Spleen (tissue), 11 donors: ENCODE measurements around the gene CDC42EP3. TPM values are rescaled to one million over a fixed set of nuclear protein-coding genes. Genes with fewer than 3 reads are reported as not detected.

Source experiments
- DNase-seq: peaks from one replicate; pipeline ENCODE4 v3.0.0-alpha.2; 2020
- H3K27ac ChIP-seq, 8 donors: fragments of 200-600 bp; sonication (generic) in 7 of 8; 1 replicate in 4 of 8; 2 replicates in 4 of 8; pipeline versions ENCODE4 v1.5.0 to v1.8.0; 2016 to 2021; ENCODE audit warnings: inconsistent platforms in 4 of 8, mild to moderate bottlenecking in 4 of 8, moderate library complexity in 1 of 8
- H3K27me3 ChIP-seq, 7 donors: fragments of 200-600 bp; sonication (generic) in 6 of 7; replicated peaks in 1 of 7; 1 replicate in 4 of 7; 2 replicates in 3 of 7; pipeline versions ENCODE4 v1.5.0 to v1.8.0; 2016 to 2021; ENCODE audit warnings: inconsistent platforms in 3 of 7, mild to moderate bottlenecking in 1 of 7
- H3K36me3 ChIP-seq, 6 donors: fragments of 200-600 bp; sonication (generic) in 5 of 6; 1 replicate in 4 of 6; 2 replicates in 2 of 6; pipeline versions ENCODE4 v1.5.0 to v1.8.0; 2016 to 2021; ENCODE audit warnings: inconsistent platforms in 2 of 6
- H3K4me1 ChIP-seq, 6 donors: fragments of 200-600 bp; sonication (generic) in 5 of 6; 1 replicate in 3 of 6; 2 replicates in 3 of 6; pipeline versions ENCODE4 v1.5.0 to v1.8.0; 2016 to 2021; ENCODE audit warnings: inconsistent platforms in 3 of 6
- H3K4me3 ChIP-seq, 8 donors: fragments of 200-600 bp; sonication (generic) in 7 of 8; 1 replicate in 4 of 8; 2 replicates in 4 of 8; pipeline versions ENCODE4 v1.5.0 to v1.8.0; 2016 to 2021; ENCODE audit warnings: inconsistent platforms in 4 of 8, mild to moderate bottlenecking in 4 of 8, moderate library complexity in 2 of 8
- H3K9me3 ChIP-seq, 8 donors: fragments of 200-600 bp; sonication (generic) in 7 of 8; 1 replicate in 4 of 8; 2 replicates in 4 of 8; pipeline versions ENCODE4 v1.5.0 to v1.8.0; 2016 to 2021; ENCODE audit warnings: inconsistent platforms in 4 of 8
- CTCF ChIP-seq, 11 experiments: fragments of 200-600 bp in 7 of 11; fragments of 450-650 bp in 4 of 11; sonication (generic) in 4 of 11; IDR thresholded peaks in 8 of 11; conservative IDR thresholded peaks in 3 of 11; 1 replicate in 7 of 11; 2 replicates in 4 of 11; pipeline versions ENCODE4 v1.4.0 to v1.8.0; 2016 to 2021; ENCODE audit warnings: antibody characterized with exemption in 11 of 11, inconsistent platforms in 4 of 11, mild to moderate bottlenecking in 1 of 11
- POLR2A ChIP-seq, 3 donors: fragments of 450-650 bp; IDR thresholded peaks; one replicate each; pipeline ENCODE4 v1.5.1; 2017; ENCODE audit warnings: antibody characterized with exemption in 3 of 3, mild to moderate bottlenecking in 1 of 3
- POLR2AphosphoS5 ChIP-seq, 3 donors: sonication (generic); formaldehyde crosslinking; IDR thresholded peaks; one replicate each; pipeline ENCODE4 v1.5.1; 2017; ENCODE audit warnings: antibody characterized with exemption in 3 of 3
- WGBS, 5 donors: extraction: QIAGEN DNeasy Blood & Tissue Kit in 3 of 5; methylation state at CpG; one replicate each; pipeline versions ENCODE4 v1.1.5 to v1.1.7; 2013 to 2018; 5-methylcytosine and 5-hydroxymethylcytosine counted together
- intact Hi-C: fragments of 100-400 bp; cut with DNase I; formaldehyde crosslinking; loops from one replicate; pipeline ENCODE4 v1.15.0; 2023; ENCODE audit warnings: low total_unique reads
- polyA plus RNA-seq, 3 donors: library from polyadenylated mRNA; stranded (reverse); fragments of 200-250 nt; gene quantifications; one replicate each; pipeline ENCODE4 v1.2.1, GENCODE V29; 2013
- total RNA-seq, 7 donors: library from RNA; depleted of rRNA in 3 of 7; stranded (reverse); fragments of >200 nt in 3 of 7; fragmentation: NEBNext Ultra II Directional in 4 of 7; extraction: Animal tissue kit (Norgen Biotek cat#: 25700) in 4 of 7; gene quantifications; one replicate each; pipeline versions ENCODE4 v1.1.0 to v1.2.1, GENCODE V29; 2016 to 2021
- donor health status: healthy with polysubstance abuse.
- donor health status: DM: no; HTN: no; CAD: no; lungs with moderate emphysema.
- donor health status: DM: no; HTN: no; CAD: no.
- donor health status: Bipolar disorder and iron deficiency.
- donor health status: healthy.
- donor health status: DM: no; HTN: no; CAD: no.
- donor health status: DM: yes; HTN: yes; CAD: no.

The CDC42EP3 gene
- total and polyA plus RNA-seq, 10 donors = 9.5 to 57.2 (median 41.2) TPM

- peak; percentile 86 for DNase-seq
These were observed 17.6 kb downstream of the CDC42EP3 start for GRCh38 chr2:37653805-37654378.

GRCh38 chr2:37653093-37653492 lies 18.3 kb downstream of the CDC42EP3 start:
- DNase-seq = no peak
- Histone ChIP-seq H3K4me1 (peaks cover 51 to 100% (median 93%) of the 10 kb centered on the region in 6 donors), H3K27me3 (no peaks in the 10 kb centered on the region), H3K27ac (peak overlapping the region; percentile 44 to 91 (median 81)), H3K9me3 (no peaks in the 10 kb centered on the region), H3K4me3 (peak overlapping the region in 1 of 8 donors; percentile 39), H3K36me3 (peaks cover 0 to 17% (median 0%) of the 10 kb centered on the region in 6 donors)
- no peak for TF ChIP-seq POLR2A (IDR thresholded peaks at IDR 0.05)
- TF ChIP-seq POLR2AphosphoS5 (IDR thresholded peaks at IDR 0.05) = no peak
- TF ChIP-seq CTCF (IDR thresholded peaks at IDR 0.05 in 8 of 11, conservative IDR thresholded peaks at IDR 0.05 in 3 of 11) = no peak
- intact Hi-C loops = no loop called here
- WGBS, 5 donors = 25 to 44% (median 28%) methylated on average over 6 of the region's 6 CpGs

More at GRCh38 chr2:37653805-37654378, 17.6 kb downstream of the CDC42EP3 start:
- intact Hi-C loops = no loop called here
- Histone ChIP-seq H3K36me3 (peaks cover 0 to 16% (median 0%) of the 10 kb centered on the region in 6 donors), H3K4me1 (peaks cover 51 to 100% (median 90%) of the 10 kb centered on the region in 6 donors), H3K27ac (peak overlapping the region; percentile 44 to 91 (median 81)), H3K27me3 (no peaks in the 10 kb centered on the region), H3K9me3 (no peaks in the 10 kb centered on the region), H3K4me3 (peak overlapping the region in 2 of 8 donors; percentile 7 to 39)
- 36 to 52% (median 38%) methylated on average over 14 of the region's 14 CpGs for WGBS, 5 donors
- no peak for TF ChIP-seq POLR2A (IDR thresholded peaks at IDR 0.05)
- TF ChIP-seq CTCF (IDR thresholded peaks at IDR 0.05 in 8 of 11, conservative IDR thresholded peaks at IDR 0.05 in 3 of 11) = no peak
- peak; percentile 31 to 80 (median 74) for TF ChIP-seq POLR2AphosphoS5 (IDR thresholded peaks at IDR 0.05)

- no peak overlapping the region for H3K4me3 ChIP-seq
- TF ChIP-seq CTCF (IDR thresholded peaks at IDR 0.05 in 8 of 11, conservative IDR thresholded peaks at IDR 0.05 in 3 of 11) (no peak), POLR2A (IDR thresholded peaks at IDR 0.05) (no peak)
- peaks cover 0 to 18% (median 0%) of the 10 kb centered on the region in 6 donors for H3K36me3 ChIP-seq
- WGBS, 5 donors = 57 to 76% (median 62%) methylated on average over 5 of the region's 5 CpGs
- H3K27me3 ChIP-seq = no peaks in the 10 kb centered on the region
- peak overlapping the region; percentile 44 to 91 (median 81) for H3K27ac ChIP-seq
- DNase-seq = no peak
- peaks cover 0 to 8% (median 0%) of the 10 kb centered on the region in 8 donors for H3K9me3 ChIP-seq
- H3K4me1 ChIP-seq = peaks cover 51 to 100% (median 96%) of the 10 kb centered on the region in 6 donors
- intact Hi-C loops = no loop called here
These were observed 19.2 kb downstream of the CDC42EP3 start for GRCh38 chr2:37652199-37652640.

GRCh38 chr2:37650548-37651093 lies 20.8 kb downstream of the CDC42EP3 start:
- peak overlapping the region in 6 of 8 donors; percentile 4 to 91 (median 81) for H3K27ac ChIP-seq
- no peaks in the 10 kb centered on the region for H3K27me3 ChIP-seq
- H3K9me3 ChIP-seq = peaks cover 0 to 8% (median 0%) of the 10 kb centered on the region in 8 donors
- no peak overlapping the region for H3K4me3 ChIP-seq
- intact Hi-C loops = no loop called here
- WGBS, 5 donors = 87 to 98% (median 93%) methylated on average over 3 of the region's 3 CpGs
- no peak for TF ChIP-seq CTCF (IDR thresholded peaks at IDR 0.05 in 8 of 11, conservative IDR thresholded peaks at IDR 0.05 in 3 of 11)
- no peak for TF ChIP-seq POLR2AphosphoS5 (IDR thresholded peaks at IDR 0.05)
- TF ChIP-seq POLR2A (IDR thresholded peaks at IDR 0.05) = no peak
- peaks cover 43 to 100% (median 95%) of the 10 kb centered on the region in 6 donors for H3K4me1 ChIP-seq
- H3K36me3 ChIP-seq = peaks cover 0 to 25% (median 8%) of the 10 kb centered on the region in 6 donors
- DNase-seq = no peak
